ENCODE data around the gene CTTNBP2.
"Not testable (repeated sequence)": the region's sequence is repeated elsewhere in the genome, so short reads cannot be mapped to it uniquely, and the experiment has no call there.

CTTNBP2 gene

DNA sequence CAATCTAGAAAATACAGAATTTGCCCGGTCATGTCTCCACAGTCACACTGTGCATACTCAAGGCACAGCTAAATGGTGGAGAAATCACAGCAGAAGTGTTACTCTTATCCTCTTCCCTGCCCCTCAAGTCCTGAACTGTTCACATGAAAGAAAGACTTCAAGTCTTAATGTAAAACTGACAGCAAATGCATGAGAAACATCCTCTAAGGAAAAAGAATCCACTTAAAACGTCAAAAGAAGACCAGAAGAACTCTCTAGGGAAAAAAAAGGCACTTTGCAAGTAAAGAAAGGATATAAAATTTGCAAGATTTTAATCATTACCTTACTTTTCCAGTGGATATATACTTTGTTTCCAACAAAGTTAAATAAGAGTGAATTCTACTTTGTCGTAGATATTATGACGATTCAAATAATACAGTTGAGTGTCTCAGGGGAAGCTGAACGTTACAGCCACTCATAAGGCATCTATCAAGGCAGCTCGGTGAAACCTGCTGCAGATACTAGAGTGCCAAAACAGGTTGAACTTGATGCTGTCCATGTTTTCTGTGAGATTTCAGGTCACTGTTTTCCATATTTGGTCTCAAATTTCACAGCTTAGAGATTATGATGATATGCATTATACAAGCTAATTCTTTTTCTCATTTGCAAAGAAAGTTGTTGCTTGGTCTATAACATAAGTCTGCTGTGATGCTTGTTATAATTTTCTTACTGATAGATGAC, 155.0 kb downstream of the CTTNBP2 start:
- no peak for DNase-seq
- intact Hi-C loops (cut with DNase I) = loop anchor here (10.0 kb wide), 1 partner anchor 253 kb away; no protein-coding TSS in a partner anchor

DNA sequence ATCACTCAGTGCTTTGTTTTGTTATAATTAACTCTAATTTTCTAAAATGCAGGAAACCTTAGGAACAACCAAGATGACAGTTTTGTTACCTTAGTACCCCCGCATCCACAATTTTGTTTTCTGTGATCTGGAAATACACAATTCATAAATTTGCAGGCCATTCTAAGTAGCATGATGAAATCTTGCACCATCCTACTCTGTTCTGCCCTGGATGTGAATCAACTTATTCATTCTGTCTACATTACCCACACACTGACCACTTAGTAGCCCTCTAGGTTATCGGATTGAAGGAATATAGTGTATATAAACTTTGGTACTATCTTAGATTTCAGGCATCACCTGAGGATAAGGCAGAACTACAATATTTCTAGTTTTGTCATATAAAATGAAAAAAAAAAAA, 155.9 kb downstream of the CTTNBP2 start:
- intact Hi-C loops (cut with DNase I) = loop anchor here (10.0 kb wide), 1 partner anchor 253 kb away; no protein-coding TSS in a partner anchor
- no peak for DNase-seq

DNA sequence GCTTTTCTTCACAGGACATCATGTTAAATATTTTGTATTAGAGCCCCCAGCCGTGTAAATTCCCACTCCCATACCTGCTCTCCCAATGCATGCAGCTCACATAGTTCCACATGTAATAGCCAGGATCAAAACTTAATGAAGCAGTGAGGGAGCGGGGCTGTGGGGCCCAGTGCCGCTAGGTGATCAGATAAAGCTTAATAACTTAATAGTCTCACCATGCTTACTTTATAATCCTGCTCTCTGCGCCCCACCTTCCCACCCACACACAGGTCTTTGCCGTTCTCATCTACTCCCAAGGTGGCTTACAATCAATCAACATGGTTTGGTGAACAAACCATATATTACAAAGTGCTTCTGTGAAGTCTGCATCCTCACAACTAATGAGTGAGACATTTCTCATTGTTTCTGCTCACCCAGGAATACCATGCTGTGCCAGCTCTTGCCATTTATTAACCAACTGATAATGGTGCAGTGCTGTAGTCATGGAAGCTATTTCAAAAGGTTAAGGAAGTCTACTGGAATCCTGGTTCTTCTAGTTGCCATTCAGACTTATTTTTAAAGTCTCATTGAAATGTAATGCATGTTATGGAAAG, 156.4 kb downstream of the CTTNBP2 start:
- intact Hi-C loops (cut with DNase I) = loop anchor here (10.0 kb wide), 1 partner anchor 252 kb away; no protein-coding TSS in a partner anchor
- no peak for DNase-seq

DNA sequence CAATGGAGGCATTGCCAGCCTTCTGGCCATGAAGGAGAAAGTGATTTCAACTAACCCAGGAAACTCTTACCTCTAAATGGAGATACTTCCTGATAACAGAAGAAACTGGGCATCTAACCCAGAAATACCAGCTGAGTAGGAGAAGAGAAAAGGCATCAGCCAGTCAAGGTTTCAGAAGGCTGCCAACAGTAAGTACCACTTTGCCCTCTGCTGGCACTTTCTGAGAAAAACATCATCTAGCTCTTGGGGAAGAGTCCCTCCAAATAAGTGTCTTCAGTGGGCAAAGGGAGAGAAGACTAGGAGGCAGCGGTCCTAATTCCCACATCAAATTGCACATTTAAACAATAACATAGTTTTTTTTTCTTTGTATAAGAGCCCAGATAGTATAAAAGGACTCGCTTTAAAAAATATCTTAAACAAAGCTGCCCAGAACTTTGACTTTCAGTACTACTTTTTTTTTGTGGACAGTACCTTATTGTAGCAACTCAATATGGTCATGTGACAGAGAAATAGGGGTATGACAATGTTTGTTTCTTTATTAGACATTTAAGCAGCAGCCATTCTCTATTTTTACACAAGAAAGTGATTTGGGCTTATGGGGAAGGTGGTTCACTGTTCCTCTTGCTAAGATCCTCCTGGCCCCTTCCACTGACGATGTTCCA, 157.3 kb downstream of the CTTNBP2 start:
- peak in 27 of 42 donors; percentile 31 to 85 (median 62) for DNase-seq
- intact Hi-C loops (cut with DNase I) = loop anchor here (10.0 kb wide), 1 partner anchor 251 kb away; no protein-coding TSS in a partner anchor

DNA sequence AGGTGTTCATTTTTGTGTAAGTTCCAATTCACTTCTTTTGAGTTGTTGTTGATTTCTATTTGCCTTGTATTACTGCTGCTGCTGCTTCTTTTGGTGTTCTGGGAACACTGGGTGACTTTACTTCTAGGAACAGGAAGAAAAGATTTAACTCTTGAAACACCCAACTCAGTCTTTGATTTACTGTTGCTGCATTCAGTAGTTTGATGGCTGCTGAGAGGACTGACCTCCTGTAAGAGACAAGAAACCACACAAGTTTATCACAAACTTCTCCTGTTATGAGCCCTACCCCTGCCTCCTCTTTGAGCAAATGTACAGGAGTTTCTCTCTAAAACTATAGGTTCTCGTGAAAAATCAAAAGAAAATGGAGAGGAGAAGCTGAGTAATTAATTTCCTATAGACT, 161.7 kb downstream of the CTTNBP2 start:
- intact Hi-C loops (cut with DNase I) = loop anchor here (10.0 kb wide), 1 partner anchor 247 kb away; no protein-coding TSS in a partner anchor

DNA sequence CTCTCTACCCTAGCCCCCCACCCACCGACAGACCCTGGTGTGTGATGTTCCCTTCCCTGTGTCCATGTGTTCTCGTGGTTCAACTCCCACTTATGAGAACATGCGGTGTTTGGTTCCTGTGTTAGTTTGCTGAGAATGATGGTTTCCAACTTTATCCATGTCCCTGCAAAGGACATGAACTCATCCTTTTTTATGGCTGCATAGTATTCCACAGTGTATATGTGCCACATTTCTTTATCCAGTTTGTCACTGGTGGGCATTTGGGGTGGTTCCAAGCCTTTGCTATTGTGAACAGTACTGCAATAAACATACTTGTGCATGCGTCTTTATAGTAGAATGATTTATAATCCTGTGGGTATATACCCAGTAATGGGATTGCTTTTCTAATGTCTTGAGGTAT, 165.1 kb downstream of the CTTNBP2 start:
- DNase-seq; intact Hi-C loops (cut with DNase I): not testable (repeated sequence)

More for the DNA sequence above, 161.7 kb downstream of the CTTNBP2 start:
- DNase-seq = no peak

DNA sequence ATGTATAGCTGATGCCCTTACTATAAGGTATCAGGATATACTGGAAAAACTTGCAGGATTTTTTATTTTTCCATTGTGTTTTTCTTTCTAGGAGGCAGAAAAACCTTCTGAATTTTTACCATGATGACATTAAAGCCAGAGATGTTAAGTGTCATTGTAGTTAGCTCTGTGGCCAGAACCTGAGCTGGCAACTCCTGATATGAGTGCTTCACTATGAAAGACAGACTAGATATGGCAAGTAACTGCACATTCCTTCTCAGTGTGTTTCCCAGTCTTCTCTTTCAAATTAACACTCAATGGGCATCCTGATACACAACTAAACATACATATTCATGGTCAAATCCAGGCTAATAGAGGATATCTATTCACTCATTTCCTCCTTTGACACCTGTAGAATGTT, 166.2 kb downstream of the CTTNBP2 start:
- no peak for DNase-seq
- intact Hi-C loops (cut with DNase I) = no loop called here

DNA sequence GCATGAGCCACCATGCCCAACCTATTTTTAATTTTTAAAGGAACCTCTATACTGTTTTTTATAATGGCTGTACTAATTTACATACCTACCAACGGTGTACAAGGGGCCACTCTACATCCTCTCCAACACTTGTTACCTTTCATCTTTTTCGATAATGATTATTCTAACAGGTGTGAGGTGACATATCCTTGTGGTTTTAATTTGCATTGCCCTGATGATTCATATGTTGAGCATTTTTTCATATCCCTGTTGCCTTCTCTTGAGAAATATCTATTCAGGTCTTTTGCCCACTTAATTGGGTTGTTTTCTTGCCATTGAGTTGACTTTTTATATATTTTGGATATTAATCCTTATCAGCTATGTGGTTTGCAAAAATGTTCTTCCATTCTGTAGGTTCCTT, 167.0 kb downstream of the CTTNBP2 start:
- intact Hi-C loops (cut with DNase I) = no loop called here

DNA sequence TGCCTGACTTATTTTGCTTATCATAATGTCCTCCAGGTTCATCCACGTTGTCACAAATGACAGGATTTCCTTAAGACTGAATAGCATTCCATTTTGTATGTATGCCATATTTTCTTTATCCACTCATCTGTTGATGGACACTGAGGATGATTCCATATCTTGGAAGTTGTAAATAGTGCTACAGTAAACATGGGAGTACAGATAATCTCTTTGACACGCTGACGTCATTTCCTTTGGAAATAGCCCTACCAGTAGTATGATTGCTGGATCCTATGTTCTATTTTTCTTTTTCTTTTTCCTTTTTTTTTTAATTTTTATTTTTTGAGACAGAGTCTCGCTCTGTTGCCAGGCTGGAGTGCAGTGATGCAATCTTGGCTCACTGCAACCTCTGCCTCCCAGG, 167.6 kb downstream of the CTTNBP2 start:
- DNase-seq = no peak
- intact Hi-C loops (cut with DNase I) = no loop called here

More for the DNA sequence above, 167.0 kb downstream of the CTTNBP2 start:
- DNase-seq = no peak

DNA sequence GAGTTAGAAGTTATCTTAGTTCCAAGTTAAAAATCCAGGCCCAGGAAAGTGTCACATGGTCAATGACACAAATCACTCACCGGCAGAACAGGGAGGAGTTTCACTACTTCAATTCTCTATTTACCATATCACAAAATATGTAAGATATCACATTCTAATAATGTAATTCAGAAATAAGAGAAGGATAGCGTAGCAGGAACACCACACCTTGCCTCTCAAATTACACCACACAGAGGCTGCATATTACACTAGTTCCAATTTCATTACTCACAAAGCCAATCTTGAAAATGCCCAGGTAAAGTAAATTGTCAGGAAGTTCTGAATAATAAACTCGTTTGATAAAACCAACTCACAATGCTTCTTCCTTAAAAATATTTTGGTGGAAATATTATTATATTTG, 169.2 kb downstream of the CTTNBP2 start:
- no peak for DNase-seq
- intact Hi-C loops (cut with DNase I) = no loop called here

DNA sequence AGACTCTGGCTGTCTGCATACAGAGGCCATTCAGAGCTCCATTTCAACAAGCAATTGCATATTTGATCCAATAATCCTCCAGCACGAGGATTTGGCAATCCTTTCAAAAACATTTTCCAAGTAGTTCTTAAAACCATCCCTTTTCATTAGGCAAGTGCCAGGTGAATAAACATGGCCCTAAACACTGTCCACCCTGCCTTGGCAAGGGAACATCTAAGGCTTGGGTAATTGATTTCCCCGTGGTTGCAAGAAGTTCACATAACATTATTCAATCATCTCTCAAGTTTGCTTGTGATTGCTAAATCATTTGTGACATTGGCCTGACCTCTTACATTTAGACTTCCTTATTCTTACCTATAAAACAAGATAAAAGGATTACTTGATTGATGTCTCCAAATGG, 175.2 kb downstream of the CTTNBP2 start:
- DNase-seq = no peak
- intact Hi-C loops (cut with DNase I) = no loop called here

DNA sequence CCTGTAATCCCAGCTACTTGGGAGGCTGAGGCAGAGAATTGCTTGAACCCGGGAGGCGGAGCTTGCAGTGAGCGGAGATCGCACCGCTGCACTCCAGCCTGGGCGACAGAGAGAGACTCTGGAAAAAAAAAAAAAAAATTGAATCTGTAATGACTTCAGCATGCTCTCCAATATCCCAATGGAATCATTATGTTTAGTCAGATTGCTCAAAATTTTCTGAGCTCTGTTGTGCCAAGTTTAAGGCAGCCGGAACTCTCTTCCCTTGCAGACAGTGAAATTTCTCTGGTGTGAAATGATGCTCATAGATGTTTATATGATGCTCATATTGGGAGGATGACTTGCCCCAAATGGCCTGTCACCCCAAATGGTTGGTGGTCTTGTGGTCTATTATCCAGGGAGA, 180.9 kb downstream of the CTTNBP2 start:
- no peak for DNase-seq
- intact Hi-C loops (cut with DNase I) = no loop called here

DNA sequence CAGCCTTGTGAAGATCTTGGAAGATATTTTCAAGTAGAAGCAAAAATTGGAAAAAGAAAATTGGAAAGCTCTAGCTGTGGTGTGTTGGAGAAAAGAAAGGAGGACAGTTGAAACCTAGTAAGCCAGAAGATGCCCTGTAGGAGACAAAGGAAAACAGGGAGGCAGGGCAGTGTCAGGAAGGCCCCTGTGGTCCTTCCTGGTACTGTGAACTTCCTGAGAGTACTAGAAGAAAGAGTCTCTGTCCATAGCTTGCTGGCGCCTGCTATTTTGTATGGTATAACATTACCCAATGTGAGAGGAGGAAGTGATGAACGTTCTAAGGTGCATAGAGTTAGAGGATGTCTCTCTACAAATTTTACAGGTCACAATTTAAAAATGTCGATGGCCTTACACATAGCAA, 183.1 kb downstream of the CTTNBP2 start:
- DNase-seq = no peak
- intact Hi-C loops (cut with DNase I) = no loop called here

DNA sequence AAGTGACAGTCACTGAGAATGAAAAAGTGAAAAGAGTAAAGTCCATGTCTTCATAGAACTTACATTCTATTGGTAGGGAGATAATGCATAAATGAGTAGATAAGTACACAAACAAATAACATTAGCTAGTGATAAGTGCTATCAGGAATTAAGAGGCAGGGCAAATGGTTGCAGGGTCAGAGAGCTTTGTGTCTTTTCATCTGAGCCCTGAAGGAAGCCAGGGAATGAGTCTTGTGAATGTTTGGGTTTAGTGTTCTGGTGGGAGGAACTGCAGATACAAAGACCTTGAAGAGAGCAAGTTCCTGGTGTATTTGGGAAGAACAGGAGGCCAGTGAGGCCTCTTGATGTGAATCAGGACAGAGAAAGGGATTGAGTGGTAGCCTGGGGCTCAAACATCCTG, 183.8 kb downstream of the CTTNBP2 start:
- intact Hi-C loops (cut with DNase I) = no loop called here
- no peak for DNase-seq

DNA sequence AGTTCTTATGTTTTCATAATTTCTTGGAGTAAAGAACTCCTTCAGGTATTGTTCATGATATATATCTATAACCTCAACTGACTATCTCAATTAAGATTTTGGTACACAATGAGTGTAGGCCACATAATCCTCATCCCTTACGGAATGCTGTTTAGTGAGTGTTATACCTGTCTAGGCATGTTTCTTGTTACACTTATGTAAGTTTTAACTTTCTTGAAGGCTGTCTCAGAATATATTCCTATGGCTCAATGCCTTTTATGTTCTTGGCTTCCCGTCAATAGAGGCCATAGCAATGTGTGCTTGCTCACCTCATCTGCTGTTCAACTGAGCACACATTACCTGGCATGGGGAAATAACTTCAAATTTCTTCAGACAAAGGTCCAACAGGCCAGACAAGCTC, 185.1 kb downstream of the CTTNBP2 start:
- intact Hi-C loops (cut with DNase I) = no loop called here
- DNase-seq = no peak

DNA sequence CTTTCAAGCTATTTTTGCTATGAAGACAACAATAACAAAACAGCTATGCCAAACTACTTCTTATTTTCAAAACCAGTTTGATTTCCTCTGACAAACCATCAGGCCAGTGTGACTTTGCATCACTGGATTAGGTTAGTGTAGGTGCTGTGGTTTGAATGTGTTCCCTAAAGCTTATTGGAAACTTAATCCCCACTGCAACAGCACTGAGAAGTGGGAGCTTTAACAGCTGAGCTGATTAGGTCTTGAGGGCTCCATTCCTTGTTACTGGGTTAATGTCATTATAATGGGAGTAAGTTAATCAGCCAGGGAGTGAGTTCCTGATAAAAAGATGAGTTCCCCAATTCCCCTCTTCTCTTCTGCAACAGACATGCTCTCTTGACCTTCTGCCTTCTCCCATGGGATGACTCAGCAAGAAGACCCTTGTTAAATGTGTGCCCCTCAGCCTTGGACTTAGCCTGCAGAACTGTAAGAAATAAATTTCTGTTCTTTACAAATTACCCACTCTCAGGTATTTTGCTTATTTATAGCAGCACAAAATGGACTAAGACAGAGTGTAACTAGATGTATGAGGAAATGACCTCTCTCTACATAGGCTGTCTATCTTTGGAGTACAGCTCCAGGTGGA, 186.8 kb downstream of the CTTNBP2 start:
- intact Hi-C loops (cut with DNase I) = no loop called here
- no peak for DNase-seq

DNA sequence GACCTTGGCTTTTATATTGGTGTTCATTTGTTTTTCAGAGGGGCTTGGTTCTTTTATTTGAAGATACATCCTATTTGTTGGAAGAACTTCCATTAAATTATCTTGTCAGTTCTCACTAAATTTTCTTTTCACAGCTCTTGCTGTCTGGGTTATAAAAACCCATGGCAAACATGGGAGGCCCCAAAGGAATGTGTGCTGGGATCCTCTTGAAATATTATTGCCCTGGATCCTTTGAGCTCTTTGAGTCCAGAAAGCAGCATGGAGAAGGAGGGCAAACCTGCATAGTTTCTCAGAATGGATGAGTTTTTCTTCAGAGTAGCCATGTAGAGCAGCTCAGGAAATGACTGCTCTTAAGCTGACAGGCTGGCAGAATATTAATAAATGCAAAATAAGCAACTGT, 187.4 kb downstream of the CTTNBP2 start:
- intact Hi-C loops (cut with DNase I) = no loop called here
- no peak for DNase-seq

DNA sequence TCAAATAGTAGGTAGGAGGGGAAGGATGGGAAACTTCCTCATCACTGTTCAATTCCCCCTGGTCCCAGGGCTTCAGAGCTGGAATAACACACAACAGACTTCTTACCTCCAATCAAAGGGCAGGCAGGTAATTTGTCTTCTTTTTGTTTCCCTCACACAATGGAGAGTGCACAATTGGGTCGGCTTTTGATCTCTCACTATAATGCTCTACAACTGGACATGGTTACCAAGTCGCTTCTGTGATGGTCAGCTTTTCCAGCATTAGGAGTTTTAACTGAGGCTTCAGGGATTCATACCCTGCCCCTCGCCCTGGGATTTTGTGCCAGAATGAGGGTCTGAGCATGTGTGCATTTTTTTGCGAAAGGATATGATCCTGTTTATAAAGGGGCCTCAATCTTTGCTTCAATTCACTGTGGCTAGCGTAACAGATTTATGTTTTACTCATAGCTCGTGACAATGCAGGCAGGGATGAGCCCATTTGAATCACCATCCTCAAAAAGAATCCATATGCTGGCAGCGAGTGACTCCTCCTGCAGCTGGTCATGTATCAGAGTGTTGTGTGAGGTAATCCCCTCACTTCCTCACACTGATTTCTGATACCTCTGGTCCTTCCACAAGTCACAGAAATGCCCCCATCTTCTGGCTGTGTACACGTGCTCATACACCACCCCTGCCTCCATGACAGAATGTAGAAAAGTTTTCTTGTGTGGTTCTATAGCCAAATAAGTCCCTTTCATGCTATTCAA, 189.6 kb downstream of the CTTNBP2 start:
- intact Hi-C loops (cut with DNase I) = no loop called here
- no peak for DNase-seq
